ENCODE results near the gene FAM161A. TPM values are rescaled to one million over a fixed set of nuclear protein-coding genes. Genes with fewer than 3 reads are reported as not detected.

Gene FAM161A
- total RNA-seq, 2 experiments from 2014 or later, result 0.91 to 1.0 TPM

DNA sequence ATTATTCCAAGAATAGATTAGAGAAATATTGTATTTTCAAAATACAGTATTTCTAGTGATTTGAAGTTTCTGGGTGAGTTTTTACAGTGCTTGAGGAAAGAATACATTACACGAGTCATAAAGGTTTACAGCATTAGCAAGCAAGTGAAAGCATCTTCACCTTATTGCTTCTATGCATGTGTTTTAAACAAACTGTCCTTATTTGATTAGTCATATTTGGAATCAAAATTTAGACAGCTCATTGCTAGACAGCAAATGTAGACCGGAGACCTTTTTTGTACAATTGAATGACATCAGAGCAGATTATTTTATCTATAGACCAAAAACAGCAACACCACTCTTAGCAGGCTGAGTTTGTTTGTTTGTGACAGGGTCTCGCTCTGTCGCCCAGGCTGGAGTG lies 69.2 kb downstream of the FAM161A start:
- H3K27ac ChIP-seq (ENCODE audit: low read depth in 1 of 2, low read length in 2 of 2), result no peak overlapping the region
- H3K9me3 Mint-ChIP-seq, result peaks cover 4% of the 10 kb centered on the region
- H3K36me3 Mint-ChIP-seq (ENCODE audit: low read depth), result no peaks in the 10 kb centered on the region
- no peaks in the 10 kb centered on the region for H3K4me1 ChIP-seq (ENCODE audit: insufficient read depth, low read length)
- ChIA-PET POLR2A (no interaction called here), CTCF (no interaction called here)
- H3K4me1 Mint-ChIP-seq (ENCODE audit: low read depth), result no peaks in the 10 kb centered on the region
- H3K4me3 Mint-ChIP-seq, result no peak overlapping the region
- H3K36me3 ChIP-seq (ENCODE audit: insufficient read depth, low read length), result no peaks in the 10 kb centered on the region
- TF ChIP-seq, protein P1, sequence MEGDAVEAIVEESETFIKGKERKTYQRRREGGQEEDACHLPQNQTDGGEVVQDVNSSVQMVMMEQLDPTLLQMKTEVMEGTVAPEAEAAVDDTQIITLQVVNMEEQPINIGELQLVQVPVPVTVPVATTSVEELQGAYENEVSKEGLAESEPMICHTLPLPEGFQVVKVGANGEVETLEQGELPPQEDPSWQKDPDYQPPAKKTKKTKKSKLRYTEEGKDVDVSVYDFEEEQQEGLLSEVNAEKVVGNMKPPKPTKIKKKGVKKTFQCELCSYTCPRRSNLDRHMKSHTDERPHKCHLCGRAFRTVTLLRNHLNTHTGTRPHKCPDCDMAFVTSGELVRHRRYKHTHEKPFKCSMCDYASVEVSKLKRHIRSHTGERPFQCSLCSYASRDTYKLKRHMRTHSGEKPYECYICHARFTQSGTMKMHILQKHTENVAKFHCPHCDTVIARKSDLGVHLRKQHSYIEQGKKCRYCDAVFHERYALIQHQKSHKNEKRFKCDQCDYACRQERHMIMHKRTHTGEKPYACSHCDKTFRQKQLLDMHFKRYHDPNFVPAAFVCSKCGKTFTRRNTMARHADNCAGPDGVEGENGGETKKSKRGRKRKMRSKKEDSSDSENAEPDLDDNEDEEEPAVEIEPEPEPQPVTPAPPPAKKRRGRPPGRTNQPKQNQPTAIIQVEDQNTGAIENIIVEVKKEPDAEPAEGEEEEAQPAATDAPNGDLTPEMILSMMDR (IDR thresholded peaks at IDR 0.05), result no peak
- DNase-seq (no peak), ATAC-seq (ENCODE audit: poor library complexity) (no peak)
- H3K27me3 Mint-ChIP-seq, result peaks cover 31% of the 10 kb centered on the region
- intact Hi-C loops (cut with DNase I, micrococcal nuclease), result no loop called here
- no peak overlapping the region for H3K27ac Mint-ChIP-seq
- no peak overlapping the region for H3K4me3 ChIP-seq (ENCODE audit: low read length)
- H3K9me3 ChIP-seq (ENCODE audit: control insufficient read depth in 1 of 2, insufficient read depth in 1 of 2, low read length in 2 of 2), result peaks cover 0 to 4% of the 10 kb centered on the region in 2 experiments
- no peaks in the 10 kb centered on the region for H3K27me3 ChIP-seq (ENCODE audit: control insufficient read depth in 1 of 2, insufficient read depth in 2 of 2, low read length in 2 of 2)

DNA sequence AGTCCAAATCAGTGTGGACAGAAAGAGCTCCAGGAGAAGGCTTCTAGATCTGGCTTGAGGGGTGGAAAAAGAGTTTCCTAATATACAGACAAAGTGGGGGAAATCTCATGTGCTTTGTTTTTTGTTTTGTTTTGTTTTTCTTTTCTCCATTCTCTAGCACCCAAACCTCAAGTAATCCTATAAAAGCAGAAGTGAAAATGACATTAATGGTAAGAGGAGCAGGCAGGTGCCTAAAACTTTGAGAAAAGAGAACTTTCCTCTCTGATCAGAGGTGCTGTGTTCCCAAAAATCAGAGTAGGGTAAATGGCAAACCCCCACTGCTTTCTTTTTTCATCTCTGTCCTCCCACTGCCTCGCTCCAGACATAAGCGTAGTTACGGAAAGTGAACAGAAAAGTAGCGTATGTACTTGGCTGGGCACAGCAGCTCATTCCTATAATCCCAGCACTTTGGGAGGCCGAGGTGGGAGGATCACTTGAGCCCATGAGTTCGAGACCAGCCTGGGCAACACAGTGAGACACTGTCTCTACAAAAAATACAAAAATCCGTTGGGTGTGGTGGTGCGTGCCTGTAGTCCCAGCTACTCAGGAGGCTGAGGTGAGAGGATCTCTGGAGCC lies 77.8 kb downstream of the FAM161A start:
- no peak for ATAC-seq (ENCODE audit: poor library complexity)
- no peak overlapping the region for H3K4me3 ChIP-seq (ENCODE audit: low read length)
- peaks cover 0 to 11% of the 10 kb centered on the region in 2 experiments for H3K27me3 ChIP-seq (ENCODE audit: control insufficient read depth in 1 of 2, insufficient read depth in 2 of 2, low read length in 2 of 2)
- intact Hi-C loops (cut with DNase I, micrococcal nuclease), result no loop called here
- CTCF ChIA-PET, result interaction anchor here (1.5 kb wide), 1 partner anchor 17 kb away, joined by 3 read pairs; no protein-coding TSS in a partner anchor
- H3K36me3 Mint-ChIP-seq (ENCODE audit: low read depth), result no peaks in the 10 kb centered on the region
- H3K9me3 Mint-ChIP-seq, result peaks cover 4% of the 10 kb centered on the region
- peaks cover 35% of the 10 kb centered on the region for H3K27me3 Mint-ChIP-seq
- TF ChIP-seq, protein P1 (IDR thresholded peaks at IDR 0.05), result no peak
- POLR2A ChIA-PET, result no interaction called here
- H3K27ac Mint-ChIP-seq, result no peak overlapping the region
- DNase-seq, result no peak
- no peaks in the 10 kb centered on the region for H3K36me3 ChIP-seq (ENCODE audit: insufficient read depth, low read length)
- H3K4me1 ChIP-seq (ENCODE audit: insufficient read depth, low read length), result no peaks in the 10 kb centered on the region
- peaks cover 0 to under 1% of the 10 kb centered on the region in 2 experiments for H3K9me3 ChIP-seq (ENCODE audit: control insufficient read depth in 1 of 2, insufficient read depth in 1 of 2, low read length in 2 of 2)
- H3K4me3 Mint-ChIP-seq, result no peak overlapping the region
- H3K4me1 Mint-ChIP-seq (ENCODE audit: low read depth), result no peaks in the 10 kb centered on the region
- H3K27ac ChIP-seq (ENCODE audit: low read depth in 1 of 2, low read length in 2 of 2), result no peak overlapping the region

Other genes starting within 250 kb of the FAM161A start
- gene CCT4, start 34.6 kb upstream of the FAM161A start, total RNA-seq, result 100 to 1,000 TPM; 100 to 114 TPM
- gene COMMD1, start 51.6 kb upstream of the FAM161A start, total RNA-seq, result 10 to 100 TPM; 11.5 to 13.2 TPM